HepG2 (cell line): ENCODE results near the gene JAK1. TPM values are rescaled to one million over a fixed set of nuclear protein-coding genes. Genes with fewer than 3 reads are reported as not detected.

Source experiments
- HDAC1 ChIP-seq: sonication (generic); formaldehyde crosslinking; IDR thresholded peaks from 2 replicates; pipeline ENCODE4 v1.5.1; 2020; ENCODE audit warnings: mild to moderate bottlenecking, missing genetic modification reagents
- KDM5B ChIP-seq: sonication (generic); formaldehyde crosslinking; IDR thresholded peaks from 2 replicates; pipeline ENCODE4 v1.4.0; 2020; ENCODE audit warnings: missing genetic modification reagents, mild to moderate bottlenecking, borderline replicate concordance
- NFYB ChIP-seq: sonication (generic); formaldehyde crosslinking; IDR thresholded peaks from 2 replicates; pipeline ENCODE4 v1.4.0; 2020; ENCODE audit warnings: missing genetic modification reagents
- NR2F6 ChIP-seq, 2 experiments: IDR thresholded peaks; 2 replicates each; pipeline ENCODE4 v1.6.1; 2016; ENCODE audit warnings: antibody characterized with exemption in 1 of 2, mild to moderate bottlenecking in 1 of 2
- RAD51 ChIP-seq: fragments of 450-650 bp; IDR thresholded peaks from 2 replicates; pipeline ENCODE4 v1.6.1; 2016; ENCODE audit warnings: borderline replicate concordance
- RBAK ChIP-seq: sonication (generic); formaldehyde crosslinking; IDR thresholded peaks from 2 replicates; pipeline ENCODE4 v1.5.1; 2020; ENCODE audit warnings: mild to moderate bottlenecking, missing genetic modification reagents
- SCMH1 ChIP-seq: sonication (generic); formaldehyde crosslinking; IDR thresholded peaks from 2 replicates; pipeline ENCODE4 v1.9.0; 2021; ENCODE audit warnings: missing genetic modification reagents, mild to moderate bottlenecking, borderline replicate concordance
- SMARCC2 ChIP-seq: fragments of 450-650 bp; IDR thresholded peaks from 2 replicates; pipeline ENCODE4 v1.6.1; 2017; ENCODE audit warnings: antibody characterized with exemption, mild to moderate bottlenecking
- SRSF1 ChIP-seq: fragments of 200-400 bp; formaldehyde crosslinking; optimal IDR thresholded peaks from 2 replicates; pipeline ENCODE3; 2017; ENCODE audit warnings: mild to moderate bottlenecking, low read depth, low read length, moderate library complexity
- SRY ChIP-seq: sonication (generic); formaldehyde crosslinking; IDR thresholded peaks from 2 replicates; pipeline ENCODE4 v1.8.0; 2022; ENCODE audit warnings: mild to moderate bottlenecking, missing genetic modification reagents
- TBX2 ChIP-seq: sonication (generic); formaldehyde crosslinking; IDR thresholded peaks from 2 replicates; pipeline ENCODE4 v1.5.0; 2020; ENCODE audit warnings: missing genetic modification reagents, mild to moderate bottlenecking, borderline replicate concordance
- ZFP36L1 ChIP-seq: sonication (generic); formaldehyde crosslinking; IDR thresholded peaks from 2 replicates; pipeline ENCODE4 v1.8.0; 2022; ENCODE audit warnings: mild to moderate bottlenecking, missing genetic modification reagents, moderate library complexity
- ZNF431 ChIP-seq: sonication (generic); formaldehyde crosslinking; IDR thresholded peaks from 2 replicates; pipeline ENCODE4 v1.9.0; 2022; ENCODE audit warnings: missing genetic modification reagents, low read depth, mild to moderate bottlenecking, borderline replicate concordance
- ZNF451 ChIP-seq: sonication (generic); formaldehyde crosslinking; IDR thresholded peaks from 2 replicates; pipeline ENCODE4 v1.5.0; 2020; ENCODE audit warnings: mild to moderate bottlenecking, missing genetic modification reagents
- ZNF569 ChIP-seq: sonication (generic); formaldehyde crosslinking; IDR thresholded peaks from 2 replicates; pipeline ENCODE4 v1.5.0; 2020; ENCODE audit warnings: mild to moderate bottlenecking, missing genetic modification reagents, moderate library complexity, borderline replicate concordance
- ZNF616 ChIP-seq: sonication (generic); formaldehyde crosslinking; IDR thresholded peaks from 2 replicates; pipeline ENCODE4 v1.5.0; 2020; ENCODE audit warnings: low read depth, mild to moderate bottlenecking, missing genetic modification reagents
- ZNF7 ChIP-seq: IDR thresholded peaks from 2 replicates; pipeline ENCODE4 v1.6.1; 2016; ENCODE audit warnings: missing biosample characterization, missing genetic modification reagents
- polyA plus RNA-seq, 8 experiments: library from polyadenylated mRNA; depleted of rRNA in 3 of 8; stranded (reverse) in 7 of 8; unstranded in 1 of 8; fragments of >200 nt; fragmentation: Illumina TruSeq in 4 of 8; extraction: Trizol in 4 of 8; gene quantifications; 2 replicates each; pipeline versions ENCODE4 v1.2.1 to v1.2.3, GENCODE V29; 2011 to 2016; ENCODE audit warnings: low read depth in 4 of 8, missing spikeins in 1 of 8, mixed read lengths in 1 of 8; ENCODE audit not compliant: insufficient read depth in 1 of 8
- total RNA-seq, 5 experiments: library from RNA; depleted of rRNA; stranded (reverse); fragments of >200 nt; fragmentation: Illumina TruSeq; extraction: Trizol; gene quantifications; 2 replicates each; pipeline ENCODE4 v1.2.3, GENCODE V29; 2016; ENCODE audit warnings: low read depth in 1 of 5
- TF ChIP-seq, protein P1 (sequence below): sonication (generic); formaldehyde crosslinking; IDR thresholded peaks from 2 replicates; pipeline ENCODE4 v1.4.0; 2020; ENCODE audit warnings: mild to moderate bottlenecking, missing genetic modification reagents
- TF ChIP-seq, protein P2 (sequence below): sonication (generic); formaldehyde crosslinking; IDR thresholded peaks from 2 replicates; pipeline ENCODE4 v1.4.0; 2020; ENCODE audit warnings: missing genetic modification reagents
- TF ChIP-seq, protein P3 (sequence below): sonication (generic); formaldehyde crosslinking; IDR thresholded peaks from 2 replicates; pipeline ENCODE4 v1.4.0; 2020; ENCODE audit warnings: mild to moderate bottlenecking, missing genetic modification reagents

Gene JAK1
- total and polyA plus RNA-seq, 2 of the 13 experiments (the other 11 are each of a cell fraction or from before 2014, with no cell fraction given) = 23.9 to 42.4 TPM

DNA sequence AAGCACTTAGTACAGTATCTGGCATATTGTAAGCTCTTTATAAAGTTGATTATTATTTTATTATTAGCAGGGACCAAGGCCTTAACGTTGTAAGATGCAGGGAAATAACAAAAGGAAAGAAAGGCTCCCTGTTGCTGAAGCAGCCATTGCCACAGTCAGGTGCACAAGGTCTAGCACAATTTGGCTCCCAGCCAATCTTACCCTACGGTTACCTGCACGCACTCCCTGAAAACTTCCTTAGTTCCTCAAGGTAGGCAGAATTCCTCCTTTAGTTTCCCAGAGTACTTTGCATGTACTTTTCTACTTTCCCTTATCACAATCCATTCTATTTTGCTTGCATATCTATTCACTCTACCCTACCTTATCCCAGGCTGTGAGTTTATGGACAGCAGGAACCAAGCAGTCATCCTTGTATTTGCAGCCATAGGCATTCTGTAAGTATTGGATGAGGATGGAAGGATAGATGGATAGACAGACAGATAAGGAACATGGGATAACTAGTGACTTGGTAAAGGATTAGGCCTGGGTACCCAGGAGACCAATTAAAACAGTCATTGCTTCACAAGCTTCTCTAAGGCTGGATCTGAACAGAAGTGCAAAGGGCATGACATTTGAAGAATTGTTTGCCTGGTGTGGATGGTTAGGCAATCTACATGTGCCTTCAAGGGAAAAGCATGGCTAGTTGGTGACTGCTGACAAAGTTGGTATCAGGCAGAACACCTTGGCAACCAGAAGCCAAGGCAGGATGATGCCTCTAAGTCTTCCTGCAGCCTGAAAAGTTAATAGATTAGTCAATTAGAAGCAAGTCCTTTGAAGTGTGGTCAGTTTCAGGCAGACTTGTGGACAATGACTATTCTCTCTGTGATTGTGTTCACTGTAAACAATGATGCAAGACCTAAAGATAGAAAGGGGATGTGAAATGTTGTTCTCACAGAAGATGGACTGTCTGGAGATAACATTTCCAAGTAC lies 20.8 kb upstream of the JAK1 start (continued):
- TF ChIP-seq SMARCC2 (no peak), SRSF1 (no peak), KDM5B (no peak), NFYB (CRISPR knock-in tag) (no peak), RBAK (CRISPR knock-in tag) (no peak), ZNF569 (CRISPR knock-in tag) (no peak), ZFP36L1 (CRISPR knock-in tag) (no peak), RAD51 (no peak), SCMH1 (CRISPR knock-in tag) (no peak), NR2F6 (IDR thresholded peaks at IDR 0.05) (peak; percentile 62), NR2F6 (CRISPR knock-in tag; IDR thresholded peaks at IDR 0.05) (peak; percentile 63), ZNF616 (CRISPR knock-in tag) (no peak), TBX2 (CRISPR knock-in tag) (peak; percentile 91), ZNF7 (CRISPR knock-in tag) (no peak), SRY (CRISPR knock-in tag) (no peak), ZNF431 (CRISPR knock-in tag) (no peak; the same call in 1 of the 2 replicates), HDAC1 (CRISPR knock-in tag) (peak; percentile 75), ZNF451 (no peak)
- TF ChIP-seq, protein P1, sequence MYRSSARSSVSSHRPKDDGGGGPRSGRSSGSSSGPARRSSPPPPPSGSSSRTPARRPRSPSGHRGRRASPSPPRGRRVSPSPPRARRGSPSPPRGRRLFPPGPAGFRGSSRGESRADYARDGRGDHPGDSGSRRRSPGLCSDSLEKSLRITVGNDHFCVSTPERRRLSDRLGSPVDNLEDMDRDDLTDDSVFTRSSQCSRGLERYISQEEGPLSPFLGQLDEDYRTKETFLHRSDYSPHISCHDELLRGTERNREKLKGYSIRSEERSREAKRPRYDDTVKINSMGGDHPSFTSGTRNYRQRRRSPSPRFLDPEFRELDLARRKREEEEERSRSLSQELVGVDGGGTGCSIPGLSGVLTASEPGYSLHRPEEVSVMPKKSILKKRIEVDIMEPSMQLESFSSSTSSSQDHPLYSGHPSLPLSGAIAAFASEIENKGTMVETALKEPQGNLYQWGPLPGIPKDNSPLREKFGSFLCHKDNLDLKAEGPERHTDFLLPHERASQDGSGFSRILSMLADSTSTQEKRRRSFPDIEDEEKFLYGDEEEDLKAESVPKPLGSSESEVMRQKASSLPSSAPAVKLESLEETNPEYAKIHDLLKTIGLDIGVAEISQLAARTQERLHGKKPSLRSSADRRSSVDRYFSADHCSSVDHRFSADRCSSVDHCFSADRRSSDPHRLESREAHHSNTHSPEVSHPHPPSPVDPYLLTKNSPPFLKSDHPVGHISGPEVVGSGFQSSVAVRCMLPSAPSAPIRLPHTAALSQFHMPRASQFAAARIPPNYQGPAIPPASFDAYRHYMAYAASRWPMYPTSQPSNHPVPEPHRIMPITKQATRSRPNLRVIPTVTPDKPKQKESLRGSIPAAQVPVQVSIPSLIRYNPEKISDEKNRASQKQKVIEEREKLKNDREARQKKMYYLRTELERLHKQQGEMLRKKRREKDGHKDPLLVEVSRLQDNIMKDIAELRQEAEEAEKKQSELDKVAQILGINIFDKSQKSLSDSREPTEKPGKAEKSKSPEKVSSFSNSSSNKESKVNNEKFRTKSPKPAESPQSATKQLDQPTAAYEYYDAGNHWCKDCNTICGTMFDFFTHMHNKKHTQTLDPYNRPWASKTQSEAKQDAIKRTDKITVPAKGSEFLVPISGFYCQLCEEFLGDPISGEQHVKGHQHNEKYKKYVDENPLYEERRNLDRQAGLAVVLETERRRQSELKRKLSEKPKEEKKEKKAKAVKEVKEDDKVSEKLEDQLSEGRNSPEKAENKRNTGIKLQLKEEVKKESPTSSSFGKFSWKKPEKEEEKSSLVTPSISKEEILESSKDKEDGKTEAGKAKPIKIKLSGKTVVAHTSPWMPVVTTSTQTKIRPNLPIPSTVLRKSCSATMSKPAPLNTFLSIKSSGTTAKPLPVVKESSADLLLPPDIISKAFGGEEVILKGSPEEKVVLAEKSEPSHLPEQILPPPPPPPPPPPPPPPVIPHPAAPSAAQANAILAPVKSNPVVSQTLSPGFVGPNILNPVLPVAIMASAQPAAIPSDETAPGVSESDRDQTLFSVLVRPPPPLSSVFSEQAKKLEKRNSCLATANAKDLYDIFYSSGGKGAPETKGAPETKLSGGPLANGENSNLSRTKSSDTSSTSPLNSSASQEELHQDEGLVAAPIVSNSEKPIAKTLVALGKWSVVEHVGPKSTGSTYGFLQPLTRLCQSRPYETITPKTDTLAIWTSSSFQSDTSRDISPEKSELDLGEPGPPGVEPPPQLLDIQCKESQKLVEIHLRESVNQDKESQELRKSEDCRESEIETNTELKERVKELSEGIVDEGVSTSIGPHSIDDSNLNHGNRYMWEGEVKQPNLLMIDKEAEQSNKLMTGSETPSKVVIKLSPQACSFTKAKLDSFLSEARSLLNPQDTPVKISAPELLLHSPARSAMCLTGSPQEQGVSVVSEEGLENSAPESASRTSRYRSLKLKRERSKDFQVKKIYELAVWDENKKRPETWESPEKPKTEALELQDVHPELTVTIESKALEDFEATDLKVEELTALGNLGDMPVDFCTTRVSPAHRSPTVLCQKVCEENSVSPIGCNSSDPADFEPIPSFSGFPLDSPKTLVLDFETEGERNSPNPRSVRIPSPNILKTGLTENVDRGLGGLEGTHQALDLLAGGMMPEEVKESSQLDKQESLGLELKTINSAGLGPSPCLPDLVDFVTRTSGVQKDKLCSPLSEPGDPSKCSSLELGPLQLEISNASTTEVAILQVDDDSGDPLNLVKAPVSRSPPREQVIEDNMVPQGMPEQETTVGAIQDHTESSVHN = no peak
- TF ChIP-seq, protein P2, sequence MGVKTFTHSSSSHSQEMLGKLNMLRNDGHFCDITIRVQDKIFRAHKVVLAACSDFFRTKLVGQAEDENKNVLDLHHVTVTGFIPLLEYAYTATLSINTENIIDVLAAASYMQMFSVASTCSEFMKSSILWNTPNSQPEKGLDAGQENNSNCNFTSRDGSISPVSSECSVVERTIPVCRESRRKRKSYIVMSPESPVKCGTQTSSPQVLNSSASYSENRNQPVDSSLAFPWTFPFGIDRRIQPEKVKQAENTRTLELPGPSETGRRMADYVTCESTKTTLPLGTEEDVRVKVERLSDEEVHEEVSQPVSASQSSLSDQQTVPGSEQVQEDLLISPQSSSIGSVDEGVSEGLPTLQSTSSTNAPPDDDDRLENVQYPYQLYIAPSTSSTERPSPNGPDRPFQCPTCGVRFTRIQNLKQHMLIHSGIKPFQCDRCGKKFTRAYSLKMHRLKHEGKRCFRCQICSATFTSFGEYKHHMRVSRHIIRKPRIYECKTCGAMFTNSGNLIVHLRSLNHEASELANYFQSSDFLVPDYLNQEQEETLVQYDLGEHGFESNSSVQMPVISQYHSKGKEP (CRISPR knock-in tag) = no peak
- TF ChIP-seq, protein P3, sequence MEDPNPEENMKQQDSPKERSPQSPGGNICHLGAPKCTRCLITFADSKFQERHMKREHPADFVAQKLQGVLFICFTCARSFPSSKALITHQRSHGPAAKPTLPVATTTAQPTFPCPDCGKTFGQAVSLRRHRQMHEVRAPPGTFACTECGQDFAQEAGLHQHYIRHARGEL (CRISPR knock-in tag) = no peak
